ENCODE data around the gene GIMAP7. TPM values are rescaled to one million over a fixed set of nuclear protein-coding genes. Genes with fewer than 3 reads are reported as not detected.

The GIMAP7 gene
- total and polyA plus RNA-seq, 7 donors, result 10.7 to 23.7 (median 15.0) TPM

- 0 to 73% (median 57%) methylated on average over 1 of the region's 1 CpG for WGBS, 3 donors
- Histone ChIP-seq H3K36me3 (ENCODE audit: insufficient read depth in 1 of 2, low read depth in 1 of 2) (no peaks in the 10 kb centered on the region), H3K4me3 (no peak overlapping the region), H3K27me3 (ENCODE audit: insufficient read depth in 3 of 3, low read length in 2 of 3) (no peaks in the 10 kb centered on the region), H3K27ac (no peak overlapping the region), H3K4me1 (no peaks in the 10 kb centered on the region), H3K9me3 (no peaks in the 10 kb centered on the region)
- no peak for ATAC-seq
- intact Hi-C loops (cut with DNase I), result loop anchor here in 1 of 2 donors (10.0 kb wide), 1 partner anchor 86 kb away; no protein-coding TSS in a partner anchor
- DNase-seq, result no peak
- no peak for TF ChIP-seq CTCF (IDR thresholded peaks at IDR 0.05)
Observed at GRCh38 chr7:150560486-150560885, 45.8 kb downstream of the GIMAP7 start.

- WGBS, 3 donors, result 39 to 84% (median 82%) methylated on average over 2 of the region's 2 CpGs
- H3K9me3 ChIP-seq, result no peaks in the 10 kb centered on the region
- H3K4me1 ChIP-seq, result no peaks in the 10 kb centered on the region
- H3K27ac ChIP-seq, result no peak overlapping the region
- intact Hi-C loops (cut with DNase I), result loop anchor here in 1 of 2 donors (10.0 kb wide), 1 partner anchor 88 kb away; no protein-coding TSS in a partner anchor
- ATAC-seq, result no peak
- H3K36me3 ChIP-seq (ENCODE audit: insufficient read depth in 1 of 2, low read depth in 1 of 2), result no peaks in the 10 kb centered on the region
- no peaks in the 10 kb centered on the region for H3K27me3 ChIP-seq (ENCODE audit: insufficient read depth in 3 of 3, low read length in 2 of 3)
- DNase-seq, result no peak
- H3K4me3 ChIP-seq, result no peak overlapping the region
- TF ChIP-seq CTCF (IDR thresholded peaks at IDR 0.05), result no peak
Observed at GRCh38 chr7:150562919-150563318, 48.2 kb downstream of the GIMAP7 start.

DNA sequence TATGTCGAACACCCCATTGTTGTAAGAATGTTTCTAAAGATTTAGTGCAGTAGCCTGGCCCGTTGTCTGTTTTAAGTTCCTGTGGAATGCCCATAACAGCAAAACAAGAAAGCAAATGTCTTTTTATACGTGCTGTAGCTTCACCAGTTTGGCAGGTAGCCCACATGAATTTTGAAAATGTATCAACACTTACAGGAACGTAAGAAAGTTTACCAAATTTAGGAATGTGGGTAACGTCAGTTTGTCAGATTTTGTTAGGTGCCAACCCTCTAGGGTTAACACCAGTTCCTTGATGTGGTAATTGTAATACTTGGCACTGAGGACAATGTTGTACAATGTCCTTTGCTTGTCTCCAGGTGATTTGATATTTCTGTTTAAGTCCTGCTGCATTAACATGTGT is 49.3 kb downstream of the GIMAP7 start:
- Histone ChIP-seq H3K27ac (no peak overlapping the region), H3K36me3 (ENCODE audit: insufficient read depth in 1 of 2, low read depth in 1 of 2) (no peaks in the 10 kb centered on the region), H3K4me1 (no peaks in the 10 kb centered on the region), H3K4me3 (no peak overlapping the region), H3K27me3 (ENCODE audit: insufficient read depth in 3 of 3, low read length in 2 of 3) (no peaks in the 10 kb centered on the region), H3K9me3 (no peaks in the 10 kb centered on the region)
- 40 to 46% (median 42%) methylated on average over 5 of the region's 5 CpGs for WGBS, 3 donors
- intact Hi-C loops (cut with DNase I), result loop anchor here in 1 of 2 donors (10.0 kb wide), 1 partner anchor 89 kb away; no protein-coding TSS in a partner anchor
- DNase-seq (no peak), ATAC-seq (no peak)
- no peak for TF ChIP-seq CTCF (IDR thresholded peaks at IDR 0.05)

DNA sequence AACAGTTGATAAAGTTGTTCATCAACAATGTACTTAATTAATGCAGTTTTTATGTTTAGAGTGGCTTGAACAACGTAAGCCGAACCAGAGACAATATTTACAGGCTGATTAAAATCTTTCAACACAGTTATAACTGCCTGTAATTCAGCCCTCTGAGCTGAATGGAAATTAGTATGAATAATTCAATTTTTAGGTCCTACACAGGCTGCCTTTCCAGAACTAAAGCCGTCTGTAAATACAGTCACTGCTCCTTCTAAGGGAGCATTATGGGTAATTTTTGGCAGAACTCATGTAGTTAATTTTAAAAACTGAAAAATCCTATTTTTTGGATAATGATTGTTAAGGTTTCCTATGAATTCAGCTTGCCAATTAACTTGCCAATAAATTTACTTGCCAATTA is 49.9 kb downstream of the GIMAP7 start:
- Histone ChIP-seq H3K27me3 (ENCODE audit: insufficient read depth in 3 of 3, low read length in 2 of 3) (no peaks in the 10 kb centered on the region), H3K9me3 (no peaks in the 10 kb centered on the region), H3K27ac (no peak overlapping the region), H3K4me1 (no peaks in the 10 kb centered on the region), H3K4me3 (no peak overlapping the region), H3K36me3 (ENCODE audit: insufficient read depth in 1 of 2, low read depth in 1 of 2) (no peaks in the 10 kb centered on the region)
- no peak for TF ChIP-seq CTCF (IDR thresholded peaks at IDR 0.05)
- ATAC-seq (no peak), DNase-seq (no peak)
- WGBS, 3 donors, result 35 to 48% (median 43%) methylated on average over 3 of the region's 3 CpGs
- intact Hi-C loops (cut with DNase I), result loop anchor here in 1 of 2 donors (10.0 kb wide), 1 partner anchor 90 kb away; no protein-coding TSS in a partner anchor

GRCh38 chr7:150565239-150565638 is 50.6 kb downstream of the GIMAP7 start:
- Histone ChIP-seq H3K4me3 (no peak overlapping the region), H3K27ac (no peak overlapping the region), H3K4me1 (no peaks in the 10 kb centered on the region), H3K9me3 (no peaks in the 10 kb centered on the region), H3K27me3 (ENCODE audit: insufficient read depth in 3 of 3, low read length in 2 of 3) (no peaks in the 10 kb centered on the region), H3K36me3 (ENCODE audit: insufficient read depth in 1 of 2, low read depth in 1 of 2) (no peaks in the 10 kb centered on the region)
- DNase-seq (no peak), ATAC-seq (no peak)
- TF ChIP-seq CTCF (IDR thresholded peaks at IDR 0.05), result no peak
- 77 to 84% (median 79%) methylated on average over 7 of the region's 7 CpGs for WGBS, 3 donors
- intact Hi-C loops (cut with DNase I), result loop anchor here in 1 of 2 donors (10.0 kb wide), 1 partner anchor 90 kb away; no protein-coding TSS in a partner anchor

Data from psoas muscle (tissue), 8 donors.